Measurements from ENCODE around the gene TMSB15B. TPM values are rescaled to one million over a fixed set of nuclear protein-coding genes. Genes with fewer than 3 reads are reported as not detected.
"Not testable (repeated sequence)": the region's sequence is repeated elsewhere in the genome, so short reads cannot be mapped to it uniquely, and the experiment has no call there.

TMSB15B gene
- total RNA-seq, 1 experiment from 2014 or later = 10.4 TPM

DNA sequence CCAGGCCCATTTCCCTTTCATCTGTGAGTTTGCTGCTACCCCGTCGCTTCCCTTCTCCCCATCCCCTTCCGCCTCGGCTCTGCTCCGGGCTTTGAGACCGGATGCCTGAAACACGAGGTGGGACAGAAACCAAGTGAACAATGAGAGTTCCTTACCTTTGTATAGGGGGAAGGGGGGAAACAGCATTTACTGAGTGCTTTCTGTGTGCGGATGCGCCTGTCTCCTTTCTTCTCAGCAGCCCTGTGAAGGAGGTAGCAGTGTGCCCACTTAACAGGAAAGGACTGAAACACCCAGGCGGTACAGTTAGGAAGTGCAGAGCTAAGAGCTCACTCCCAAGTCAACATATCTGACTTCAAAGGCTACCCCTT, 43.2 kb upstream of the TMSB15B start:
- Histone ChIP-seq H3K4me3 (ENCODE audit: low read depth in 2 of 2, low read length in 2 of 2) (peak overlapping the region; percentile 67 to 73), H3K9me3 (ENCODE audit: control insufficient read depth, insufficient read depth, low read depth, low read length) (no peaks in the 10 kb centered on the region), H3K27ac (ENCODE audit: low read length) (peak overlapping the region; percentile 81), H3K27me3 (ENCODE audit: control insufficient read depth, insufficient read depth, low read length) (no peaks in the 10 kb centered on the region), H3K36me3 (ENCODE audit: control insufficient read depth, insufficient read depth, low read length) (no peaks in the 10 kb centered on the region), H3K4me1 (ENCODE audit: control insufficient read depth, insufficient read depth, low read length) (0 out of 2 replicates have a peak, but pooled peaks cover 3% of the 10 kb centered on the region)
- in situ Hi-C loops (cut with HindIII; ENCODE audit: low pct_unique_long_range_greater_than_20kb, low sequenced_read_pairs) = no loop called here
- no peak; the same call in 1 of the 2 replicates for TF ChIP-seq TCF7L2 (IDR thresholded peaks at IDR 0.05; ENCODE audit: low read depth, low read length)
- TF ChIP-seq, protein P1, sequence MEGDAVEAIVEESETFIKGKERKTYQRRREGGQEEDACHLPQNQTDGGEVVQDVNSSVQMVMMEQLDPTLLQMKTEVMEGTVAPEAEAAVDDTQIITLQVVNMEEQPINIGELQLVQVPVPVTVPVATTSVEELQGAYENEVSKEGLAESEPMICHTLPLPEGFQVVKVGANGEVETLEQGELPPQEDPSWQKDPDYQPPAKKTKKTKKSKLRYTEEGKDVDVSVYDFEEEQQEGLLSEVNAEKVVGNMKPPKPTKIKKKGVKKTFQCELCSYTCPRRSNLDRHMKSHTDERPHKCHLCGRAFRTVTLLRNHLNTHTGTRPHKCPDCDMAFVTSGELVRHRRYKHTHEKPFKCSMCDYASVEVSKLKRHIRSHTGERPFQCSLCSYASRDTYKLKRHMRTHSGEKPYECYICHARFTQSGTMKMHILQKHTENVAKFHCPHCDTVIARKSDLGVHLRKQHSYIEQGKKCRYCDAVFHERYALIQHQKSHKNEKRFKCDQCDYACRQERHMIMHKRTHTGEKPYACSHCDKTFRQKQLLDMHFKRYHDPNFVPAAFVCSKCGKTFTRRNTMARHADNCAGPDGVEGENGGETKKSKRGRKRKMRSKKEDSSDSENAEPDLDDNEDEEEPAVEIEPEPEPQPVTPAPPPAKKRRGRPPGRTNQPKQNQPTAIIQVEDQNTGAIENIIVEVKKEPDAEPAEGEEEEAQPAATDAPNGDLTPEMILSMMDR (IDR thresholded peaks at IDR 0.05) = peak; percentile 45
- POLR2A ChIA-PET = interaction anchor here (0.7 kb wide), 1 partner anchor 199 kb away, joined by 9 read pairs; no protein-coding TSS in a partner anchor
- DNase-seq (ENCODE audit: low read depth, low spot score) (no peak), ATAC-seq (peak; percentile 86)
- intact Hi-C loops (cut with micrococcal nuclease; ENCODE audit: unreplicated experiment) = no loop called here
- CTCF ChIA-PET = interaction anchor here (0.6 to 2.2 kb wide), 3 partner anchors 14 to 748 kb away, joined by 3 to 9 read pairs (median 4); no protein-coding TSS in a partner anchor
- BruUV-seq (replicated peaks) = no TSS peak

DNA sequence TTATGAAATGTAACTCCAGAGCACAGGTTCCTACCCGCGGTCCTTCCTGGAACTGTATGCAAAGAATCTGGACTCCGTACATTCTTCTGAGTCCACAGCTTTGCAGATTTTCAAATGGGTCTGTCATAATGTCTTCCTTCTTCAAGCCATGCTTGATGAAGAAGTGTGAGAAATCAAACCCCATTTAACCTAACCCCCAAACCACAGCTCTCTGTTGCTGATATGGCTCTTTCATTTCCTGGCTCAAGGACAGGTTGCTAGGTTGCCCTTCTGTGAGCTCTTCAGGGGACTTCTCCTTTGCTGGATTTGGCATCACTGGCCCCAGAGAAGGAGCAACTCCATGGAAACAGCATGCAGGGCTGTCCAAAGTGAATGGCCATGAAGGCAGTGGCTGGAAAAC, 41.9 kb upstream of the TMSB15B start:
- H3K36me3 ChIP-seq (ENCODE audit: control insufficient read depth, insufficient read depth, low read length); intact Hi-C loops (cut with micrococcal nuclease; ENCODE audit: unreplicated experiment); DNase-seq (ENCODE audit: low read depth, low spot score); in situ Hi-C loops (cut with HindIII; ENCODE audit: low pct_unique_long_range_greater_than_20kb, low sequenced_read_pairs); H3K4me1 ChIP-seq (ENCODE audit: control insufficient read depth, insufficient read depth, low read length); POLR2A ChIA-PET; H3K27me3 ChIP-seq (ENCODE audit: control insufficient read depth, insufficient read depth, low read length); H3K9me3 ChIP-seq (ENCODE audit: control insufficient read depth, insufficient read depth, low read depth, low read length); ATAC-seq; H3K4me3 ChIP-seq (ENCODE audit: low read depth in 2 of 2, low read length in 2 of 2); BruUV-seq (replicated peaks); H3K27ac ChIP-seq (ENCODE audit: low read length): not testable (repeated sequence)
- CTCF ChIA-PET = interaction anchor here (2.2 kb wide), 1 partner anchor 76 kb away, joined by 9 read pairs; no protein-coding TSS in a partner anchor

DNA sequence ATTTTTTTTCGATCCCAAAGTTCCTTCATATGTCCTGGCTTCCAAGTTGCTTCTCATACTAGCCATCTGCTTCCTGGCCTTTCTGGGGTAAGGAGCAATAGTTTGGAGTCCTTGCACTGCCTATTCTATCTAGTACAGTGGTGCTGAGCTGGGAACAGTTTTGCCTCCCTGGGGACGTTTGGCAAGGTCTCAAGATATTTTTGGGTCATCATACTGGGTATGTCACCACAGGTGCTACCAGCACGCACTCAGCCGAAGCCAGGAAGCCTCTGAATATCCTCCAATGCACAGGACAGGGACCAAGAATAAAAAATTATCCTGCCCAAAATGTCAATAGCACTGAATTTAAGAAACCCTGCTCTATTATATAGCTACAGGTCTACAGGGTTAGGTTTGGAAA, 35.4 kb upstream of the TMSB15B start:
- in situ Hi-C loops (cut with HindIII; ENCODE audit: low pct_unique_long_range_greater_than_20kb, low sequenced_read_pairs) (no loop called here), intact Hi-C loops (cut with micrococcal nuclease; ENCODE audit: unreplicated experiment) (no loop called here)
- BruUV-seq (replicated peaks) = no TSS peak
- no peaks in the 10 kb centered on the region for H3K4me1 ChIP-seq (ENCODE audit: control insufficient read depth, insufficient read depth, low read length)
- no peaks in the 10 kb centered on the region for H3K27me3 ChIP-seq (ENCODE audit: control insufficient read depth, insufficient read depth, low read length)
- ATAC-seq (no peak), DNase-seq (ENCODE audit: low read depth, low spot score) (no peak)
- H3K27ac ChIP-seq (ENCODE audit: low read length) = no peak overlapping the region
- CTCF ChIA-PET = no interaction called here
- no peaks in the 10 kb centered on the region for H3K9me3 ChIP-seq (ENCODE audit: control insufficient read depth, insufficient read depth, low read depth, low read length)
- H3K4me3 ChIP-seq (ENCODE audit: low read depth in 2 of 2, low read length in 2 of 2) = no peak overlapping the region
- TF ChIP-seq POLR2AphosphoS5 (IDR thresholded peaks at IDR 0.05; ENCODE audit: low read depth, low read length) = no peak
- TF ChIP-seq SIN3A (IDR thresholded peaks at IDR 0.05; ENCODE audit: borderline replicate concordance, insufficient read depth, low read depth, low read length) = no peak
- TF ChIP-seq, protein P2, sequence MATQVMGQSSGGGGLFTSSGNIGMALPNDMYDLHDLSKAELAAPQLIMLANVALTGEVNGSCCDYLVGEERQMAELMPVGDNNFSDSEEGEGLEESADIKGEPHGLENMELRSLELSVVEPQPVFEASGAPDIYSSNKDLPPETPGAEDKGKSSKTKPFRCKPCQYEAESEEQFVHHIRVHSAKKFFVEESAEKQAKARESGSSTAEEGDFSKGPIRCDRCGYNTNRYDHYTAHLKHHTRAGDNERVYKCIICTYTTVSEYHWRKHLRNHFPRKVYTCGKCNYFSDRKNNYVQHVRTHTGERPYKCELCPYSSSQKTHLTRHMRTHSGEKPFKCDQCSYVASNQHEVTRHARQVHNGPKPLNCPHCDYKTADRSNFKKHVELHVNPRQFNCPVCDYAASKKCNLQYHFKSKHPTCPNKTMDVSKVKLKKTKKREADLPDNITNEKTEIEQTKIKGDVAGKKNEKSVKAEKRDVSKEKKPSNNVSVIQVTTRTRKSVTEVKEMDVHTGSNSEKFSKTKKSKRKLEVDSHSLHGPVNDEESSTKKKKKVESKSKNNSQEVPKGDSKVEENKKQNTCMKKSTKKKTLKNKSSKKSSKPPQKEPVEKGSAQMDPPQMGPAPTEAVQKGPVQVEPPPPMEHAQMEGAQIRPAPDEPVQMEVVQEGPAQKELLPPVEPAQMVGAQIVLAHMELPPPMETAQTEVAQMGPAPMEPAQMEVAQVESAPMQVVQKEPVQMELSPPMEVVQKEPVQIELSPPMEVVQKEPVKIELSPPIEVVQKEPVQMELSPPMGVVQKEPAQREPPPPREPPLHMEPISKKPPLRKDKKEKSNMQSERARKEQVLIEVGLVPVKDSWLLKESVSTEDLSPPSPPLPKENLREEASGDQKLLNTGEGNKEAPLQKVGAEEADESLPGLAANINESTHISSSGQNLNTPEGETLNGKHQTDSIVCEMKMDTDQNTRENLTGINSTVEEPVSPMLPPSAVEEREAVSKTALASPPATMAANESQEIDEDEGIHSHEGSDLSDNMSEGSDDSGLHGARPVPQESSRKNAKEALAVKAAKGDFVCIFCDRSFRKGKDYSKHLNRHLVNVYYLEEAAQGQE (IDR thresholded peaks at IDR 0.05; ENCODE audit: insufficient read depth in 1 of 2, low read depth in 2 of 2, low read length in 1 of 2) = no peak
- TF ChIP-seq, protein P1 (IDR thresholded peaks at IDR 0.05) = no peak
- no peak for TF ChIP-seq TCF7L2 (IDR thresholded peaks at IDR 0.05; ENCODE audit: low read depth, low read length)
- H3K36me3 ChIP-seq (ENCODE audit: control insufficient read depth, insufficient read depth, low read length) = no peaks in the 10 kb centered on the region
- POLR2A ChIA-PET = no interaction called here

Data from Panc1 (cell line).